Mucosa of stomach (tissue), 1 donor: ENCODE measurements around the gene RPL29.
A peak's percentile ranks its signal among the peaks of the same experiment; 100 is the strongest.

Experiments
- H3K27me3 ChIP-seq: one replicate; pipeline ENCODE4 v1.7.0; 2013; ENCODE audit warnings: mild to moderate bottlenecking, low read length; ENCODE audit not compliant: control insufficient read depth, insufficient read depth
- H3K36me3 ChIP-seq: one replicate; pipeline ENCODE4 v1.7.0; 2013; ENCODE audit warnings: low read length; ENCODE audit not compliant: control insufficient read depth, insufficient read depth
- H3K4me1 ChIP-seq: one replicate; pipeline ENCODE4 v1.7.0; 2013; ENCODE audit warnings: mild to moderate bottlenecking, low read length; ENCODE audit not compliant: control insufficient read depth, insufficient read depth
- H3K4me3 ChIP-seq: one replicate; pipeline ENCODE4 v1.7.0; 2013; ENCODE audit warnings: low read length
- H3K9ac ChIP-seq: one replicate; pipeline ENCODE4 v1.7.0; 2013; ENCODE audit warnings: mild to moderate bottlenecking, low read length, moderate library complexity
- H3K9me3 ChIP-seq: one replicate; pipeline ENCODE4 v1.7.0; 2013; ENCODE audit warnings: mild to moderate bottlenecking, low read length, moderate library complexity; ENCODE audit not compliant: control insufficient read depth
- donor health status: Pancreatic carcinoma.

RPL29 gene

GRCh38 chr3:51984269-51984647 lies 11.4 kb downstream of the RPL29 start:
- no peaks in the 10 kb centered on the region for H3K36me3 ChIP-seq
- H3K4me1 ChIP-seq = peaks cover 44% of the 10 kb centered on the region
- no peak overlapping the region for H3K4me3 ChIP-seq
- H3K27me3 ChIP-seq = no peaks in the 10 kb centered on the region
- peak overlapping the region; percentile 77 for H3K9ac ChIP-seq
- H3K9me3 ChIP-seq = no peaks in the 10 kb centered on the region

GRCh38 chr3:51983578-51984268 lies 12.0 kb downstream of the RPL29 start:
- no peak overlapping the region for H3K4me3 ChIP-seq
- H3K36me3 ChIP-seq = no peaks in the 10 kb centered on the region
- H3K4me1 ChIP-seq = peaks cover 44% of the 10 kb centered on the region
- H3K27me3 ChIP-seq = no peaks in the 10 kb centered on the region
- H3K9me3 ChIP-seq = no peaks in the 10 kb centered on the region
- peak overlapping the region; percentile 77 for H3K9ac ChIP-seq

GRCh38 chr3:51982838-51983577 lies 12.7 kb downstream of the RPL29 start, which contains the start of gene ACY1:
TSS of gene ACY1 (plus strand) at chr3:51983535. CDS start at chr3:51984065, 530 bp downstream.
- Histone ChIP-seq H3K27me3 (no peaks in the 10 kb centered on the region), H3K4me1 (peaks cover 44% of the 10 kb centered on the region), H3K9me3 (no peaks in the 10 kb centered on the region), H3K4me3 (peak within 1 kb of the TSS; percentile 69), H3K36me3 (no peaks in the 10 kb centered on the region), H3K9ac (peak within 1 kb of the TSS; percentile 77)

GRCh38 chr3:51982352-51982837 lies 13.3 kb downstream of the RPL29 start:
- H3K9me3 ChIP-seq = no peaks in the 10 kb centered on the region
- H3K9ac ChIP-seq = peak overlapping the region; percentile 77
- H3K27me3 ChIP-seq = no peaks in the 10 kb centered on the region
- H3K4me3 ChIP-seq = peak overlapping the region; percentile 69
- peaks cover 44% of the 10 kb centered on the region for H3K4me1 ChIP-seq
- no peaks in the 10 kb centered on the region for H3K36me3 ChIP-seq

GRCh38 chr3:51980253-51980652 lies 15.4 kb downstream of the RPL29 start:
- no peaks in the 10 kb centered on the region for H3K27me3 ChIP-seq
- no peaks in the 10 kb centered on the region for H3K9me3 ChIP-seq
- peak overlapping the region; percentile 47 for H3K9ac ChIP-seq
- H3K4me1 ChIP-seq = peaks cover 35% of the 10 kb centered on the region
- H3K36me3 ChIP-seq = no peaks in the 10 kb centered on the region
- no peak overlapping the region for H3K4me3 ChIP-seq

GRCh38 chr3:51978143-51978502 lies 17.6 kb downstream of the RPL29 start:
- no peaks in the 10 kb centered on the region for H3K27me3 ChIP-seq
- H3K9ac ChIP-seq = no peak overlapping the region
- H3K4me3 ChIP-seq = no peak overlapping the region
- H3K9me3 ChIP-seq = no peaks in the 10 kb centered on the region
- H3K36me3 ChIP-seq = no peaks in the 10 kb centered on the region
- H3K4me1 ChIP-seq = peaks cover 32% of the 10 kb centered on the region

GRCh38 chr3:51977446-51978142 lies 18.1 kb downstream of the RPL29 start:
- H3K4me1 ChIP-seq = peaks cover 32% of the 10 kb centered on the region
- H3K9ac ChIP-seq = no peak overlapping the region
- no peaks in the 10 kb centered on the region for H3K27me3 ChIP-seq
- no peaks in the 10 kb centered on the region for H3K36me3 ChIP-seq
- H3K9me3 ChIP-seq = no peaks in the 10 kb centered on the region
- no peak overlapping the region for H3K4me3 ChIP-seq

- H3K36me3 ChIP-seq = no peaks in the 10 kb centered on the region
- peak overlapping the region; percentile 96 for H3K4me3 ChIP-seq
- H3K9me3 ChIP-seq = no peaks in the 10 kb centered on the region
- H3K27me3 ChIP-seq = no peaks in the 10 kb centered on the region
- peaks cover 25% of the 10 kb centered on the region for H3K4me1 ChIP-seq
- H3K9ac ChIP-seq = no peak overlapping the region
These were observed 19.7 kb downstream of the RPL29 start for GRCh38 chr3:51975852-51976549.

- Histone ChIP-seq H3K9me3 (no peaks in the 10 kb centered on the region), H3K4me1 (peaks cover 29% of the 10 kb centered on the region)
These were observed 20.5 kb downstream of the RPL29 start, which contains the start of gene ABHD14A for GRCh38 chr3:51974963-51975851. TSS of gene ABHD14A (plus strand) at chr3:51975064. CDS start at chr3:51975136, 72 bp downstream.

GRCh38 chr3:51974277-51974962 lies 21.3 kb downstream of the RPL29 start:
- Histone ChIP-seq H3K27me3 (no peaks in the 10 kb centered on the region), H3K4me3 (peak overlapping the region; percentile 96), H3K4me1 (peaks cover 30% of the 10 kb centered on the region), H3K9ac (peak overlapping the region; percentile 95), H3K9me3 (no peaks in the 10 kb centered on the region), H3K36me3 (no peaks in the 10 kb centered on the region)

More at GRCh38 chr3:51974963-51975851, 20.5 kb downstream of the RPL29 start, which contains the start of gene ABHD14A:
- no peaks in the 10 kb centered on the region for H3K27me3 ChIP-seq
- peak within 1 kb of the TSS; percentile 95 for H3K9ac ChIP-seq
- H3K36me3 ChIP-seq = no peaks in the 10 kb centered on the region
- peak within 1 kb of the TSS; percentile 96 for H3K4me3 ChIP-seq
